HL-60/S4 (cell line): Measurements from ENCODE around the gene WWC2.

ENCODE experiments used
- in situ Hi-C: fragments of 300-500 bp; cut with MboI; formaldehyde crosslinking; loops from 2 replicates; pipeline ENCODE4 v1.14.3; 2022; ENCODE audit warnings: low sequenced_read_pairs

The WWC2 gene

DNA sequence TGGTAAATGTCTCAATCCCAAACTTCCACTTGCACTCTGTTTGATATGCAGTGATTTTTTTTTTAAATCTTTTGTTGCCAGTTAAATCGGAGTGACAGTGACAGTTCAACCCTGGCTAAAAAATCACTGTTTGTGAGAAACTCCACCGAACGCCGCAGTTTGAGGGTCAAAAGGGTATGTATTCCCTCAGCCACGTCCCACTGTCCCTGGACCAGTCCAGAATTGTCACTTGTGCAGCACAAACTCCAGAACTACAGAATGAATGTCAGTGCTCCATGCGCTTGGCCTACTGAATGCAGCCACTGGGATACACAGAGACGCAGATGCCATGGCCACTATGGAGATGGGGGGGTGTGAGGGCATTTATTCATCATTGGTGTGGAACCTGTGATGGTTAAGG lies 186.8 kb downstream of the WWC2 start:
- in situ Hi-C loops: no loop called here

DNA sequence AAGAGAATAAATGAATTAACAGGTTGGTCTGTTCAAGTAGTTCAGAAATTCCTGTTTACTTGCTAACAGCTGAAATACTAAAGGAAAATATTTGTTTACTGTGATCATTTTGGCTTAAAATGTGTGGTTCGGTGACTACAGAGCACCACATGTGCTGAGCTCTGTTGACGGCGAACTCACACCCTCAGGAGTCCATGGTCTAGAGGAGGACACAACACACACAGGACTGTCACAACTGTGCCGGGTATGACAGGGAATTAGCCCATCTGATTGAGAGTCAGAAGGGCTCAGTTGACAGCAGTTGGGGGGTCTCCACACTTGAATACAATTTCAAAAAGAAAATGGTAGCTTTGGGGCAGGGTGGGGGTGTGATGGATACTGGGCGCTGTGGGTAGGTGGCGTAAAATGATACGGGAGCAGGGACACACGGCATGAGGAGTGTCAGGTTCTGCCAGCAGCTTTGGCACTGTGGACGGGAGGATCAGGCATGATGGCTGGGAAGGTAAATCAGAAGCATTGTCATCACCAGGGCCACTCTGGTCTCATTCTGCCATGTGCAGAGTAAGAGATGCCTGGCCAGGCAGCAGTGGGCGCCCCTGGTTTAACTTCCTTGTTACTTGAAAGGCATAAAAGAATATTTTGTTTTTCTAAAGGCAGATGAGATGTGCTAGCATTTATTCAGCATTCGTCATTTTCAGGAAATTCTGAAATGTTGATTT lies 187.7 kb downstream of the WWC2 start:
- in situ Hi-C loops: no loop called here

DNA sequence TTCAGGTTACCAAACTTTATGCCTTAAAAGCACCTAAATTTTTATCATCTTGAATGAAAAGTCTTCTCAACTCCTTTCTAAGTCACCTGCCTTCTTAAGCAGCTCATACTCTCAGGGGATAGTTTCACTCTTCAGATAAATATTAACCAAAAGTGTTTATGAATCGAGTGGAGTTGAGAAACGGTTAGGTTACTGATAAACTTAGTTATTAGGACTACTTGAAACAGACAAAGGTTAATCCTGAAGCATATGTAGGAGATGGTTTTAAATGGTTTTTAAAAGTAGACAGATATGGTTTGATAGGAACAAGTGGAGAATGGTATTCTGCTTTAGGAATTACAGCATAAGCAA lies 188.2 kb downstream of the WWC2 start:
- in situ Hi-C loops: no loop called here

DNA sequence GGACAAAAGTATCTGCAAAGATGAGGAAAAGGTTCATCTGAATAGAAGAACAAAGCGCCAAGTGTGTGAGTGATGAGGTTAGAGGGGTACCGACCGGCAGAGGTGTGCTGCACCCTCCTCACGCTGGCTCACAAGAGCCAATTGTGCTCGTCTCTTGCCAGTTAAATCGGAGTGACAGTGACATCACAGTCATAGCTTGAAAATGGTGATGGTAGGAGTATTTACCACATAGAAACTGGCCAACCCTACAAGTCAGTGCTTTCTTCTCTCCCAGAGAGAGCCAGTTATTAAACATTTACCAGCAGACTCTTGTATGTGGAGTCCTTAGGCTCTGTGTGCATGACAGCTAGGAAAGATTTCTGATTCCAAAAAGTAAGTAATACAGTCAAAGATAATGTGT lies 188.6 kb downstream of the WWC2 start:
- in situ Hi-C loops: no loop called here

DNA sequence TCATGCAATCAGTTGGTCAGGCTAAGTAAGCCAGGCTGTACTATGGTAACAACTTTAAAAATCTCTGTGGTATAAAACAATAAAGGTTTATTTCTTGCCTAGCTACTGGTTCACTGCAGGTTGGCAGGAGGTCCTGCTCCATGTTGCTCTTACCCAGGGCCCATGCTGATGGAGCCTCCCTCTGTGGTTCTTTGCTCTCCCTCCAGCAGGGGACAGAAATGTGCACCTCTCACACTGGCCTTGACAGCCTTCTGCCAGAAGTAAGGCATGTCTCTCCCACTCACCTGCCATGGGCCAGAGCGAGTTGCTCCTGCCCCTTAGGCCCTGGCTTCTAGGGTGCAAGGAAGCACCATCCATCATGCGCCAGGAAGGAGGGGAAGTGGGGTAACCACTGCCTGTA lies 189.9 kb downstream of the WWC2 start:
- in situ Hi-C loops: no loop called here

DNA sequence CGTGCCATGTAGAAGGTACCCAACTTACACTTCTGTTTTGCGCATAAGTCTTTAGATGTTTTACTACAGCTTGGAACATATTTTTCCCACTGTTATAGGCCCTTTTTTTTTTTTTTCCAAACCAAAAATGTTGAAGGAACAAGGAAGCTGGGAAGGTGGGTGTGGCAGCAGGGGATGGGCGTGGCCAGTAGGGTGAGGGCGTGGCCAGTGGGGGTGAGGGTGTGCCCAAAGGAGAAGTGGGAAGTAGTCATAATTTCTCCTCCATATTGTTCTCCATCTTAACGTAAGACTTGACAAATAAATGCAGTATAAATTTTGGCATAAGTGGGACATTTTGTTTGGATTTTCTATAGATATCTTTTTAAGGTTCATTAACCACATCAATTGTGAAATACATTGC lies 190.6 kb downstream of the WWC2 start:
- in situ Hi-C loops: no loop called here

DNA sequence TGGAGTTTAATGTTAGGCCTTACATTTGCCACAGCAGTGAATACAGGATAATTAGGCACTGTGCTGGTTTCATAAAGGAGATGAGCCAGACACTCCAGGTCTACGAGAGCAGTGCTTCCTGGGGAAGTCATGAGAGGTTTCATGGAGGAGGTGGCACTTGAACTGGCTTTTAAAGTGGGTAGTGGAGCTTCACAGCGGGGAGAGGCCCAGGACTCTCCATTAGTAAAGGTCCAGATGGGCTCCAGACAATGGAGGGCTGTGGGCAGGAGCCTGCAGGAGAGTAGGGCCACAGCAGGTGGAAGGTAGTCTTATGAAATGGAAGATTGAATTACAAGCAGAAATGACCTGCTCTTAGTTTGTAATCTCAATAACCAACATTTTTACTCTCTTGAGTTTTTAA lies 192.0 kb downstream of the WWC2 start:
- in situ Hi-C loops: no loop called here

DNA sequence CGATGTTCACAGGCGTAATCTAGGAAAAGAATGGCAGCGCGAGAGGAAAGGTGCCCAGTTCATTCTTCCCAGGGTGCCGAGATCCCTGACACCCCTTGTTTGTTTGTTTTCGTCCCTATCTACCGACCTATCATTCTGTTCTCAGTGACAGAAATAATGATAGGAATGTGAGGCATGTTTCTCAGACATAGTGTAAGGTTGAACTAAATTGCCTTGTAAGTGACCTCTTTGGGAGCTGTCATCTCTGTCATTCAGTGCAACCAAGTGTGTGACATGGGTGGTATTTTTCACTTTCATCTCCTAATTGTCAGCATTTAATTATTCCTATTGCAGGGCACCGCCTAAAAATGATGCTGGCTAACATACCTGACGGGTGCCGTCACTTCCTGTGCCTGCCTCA lies 196.7 kb downstream of the WWC2 start:
- in situ Hi-C loops: no loop called here

DNA sequence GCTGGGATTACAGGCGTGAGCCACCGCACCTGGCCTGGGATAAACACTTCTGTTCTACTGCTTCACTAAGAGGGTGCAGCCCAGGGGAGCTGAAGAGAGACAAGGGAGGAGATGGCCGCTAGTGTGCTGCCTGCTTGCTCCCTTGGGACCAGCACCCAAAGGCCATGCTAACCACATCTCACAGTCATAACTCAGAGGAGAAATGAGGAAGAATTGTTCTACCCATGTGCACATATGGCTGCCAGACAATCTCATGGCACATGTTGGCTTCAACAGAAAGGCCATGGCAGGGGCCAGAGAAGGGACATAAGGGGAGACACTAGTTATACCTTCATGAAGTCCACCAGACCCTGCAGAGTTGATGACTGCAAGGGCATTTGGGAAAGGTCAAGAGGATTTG lies 198.6 kb downstream of the WWC2 start:
- in situ Hi-C loops: no loop called here

DNA sequence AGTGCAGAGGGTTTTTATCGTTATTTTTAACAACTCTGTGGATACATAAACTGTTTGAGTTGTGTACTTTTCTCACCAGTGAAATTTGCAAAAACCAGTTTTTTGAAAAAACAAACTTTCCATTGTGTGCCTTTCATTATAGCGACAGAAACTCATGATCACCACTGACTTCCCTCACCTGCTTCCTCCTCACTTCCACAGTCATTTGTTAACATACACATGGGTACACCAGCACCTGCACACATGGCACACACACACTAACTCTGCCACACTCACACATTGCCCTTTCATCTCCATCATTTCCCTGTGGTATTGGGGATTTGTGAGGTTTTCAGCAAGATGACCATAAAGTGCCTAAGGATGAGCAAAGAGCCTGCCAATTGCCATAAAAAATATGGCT lies 200.4 kb downstream of the WWC2 start:
- in situ Hi-C loops: no loop called here

DNA sequence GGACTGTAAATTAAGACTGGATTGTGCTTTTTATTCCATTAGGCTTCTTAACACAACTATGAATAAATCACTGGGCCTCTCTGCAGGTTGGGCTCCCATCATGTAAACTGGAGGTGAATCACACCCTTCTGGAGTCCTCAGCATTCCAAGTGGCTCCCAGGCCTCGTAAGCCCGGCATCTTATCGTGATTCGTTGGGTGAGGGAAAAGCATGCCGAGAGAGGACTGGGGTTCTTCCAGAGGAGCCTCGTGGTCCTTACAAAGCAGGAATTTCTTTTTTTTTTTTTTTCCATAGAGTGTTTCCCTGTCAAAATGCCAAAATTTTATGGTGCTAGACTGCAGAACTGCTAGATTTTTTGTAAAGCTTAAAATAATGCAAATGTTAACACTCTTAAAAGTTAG lies 201.0 kb downstream of the WWC2 start:
- in situ Hi-C loops: no loop called here

DNA sequence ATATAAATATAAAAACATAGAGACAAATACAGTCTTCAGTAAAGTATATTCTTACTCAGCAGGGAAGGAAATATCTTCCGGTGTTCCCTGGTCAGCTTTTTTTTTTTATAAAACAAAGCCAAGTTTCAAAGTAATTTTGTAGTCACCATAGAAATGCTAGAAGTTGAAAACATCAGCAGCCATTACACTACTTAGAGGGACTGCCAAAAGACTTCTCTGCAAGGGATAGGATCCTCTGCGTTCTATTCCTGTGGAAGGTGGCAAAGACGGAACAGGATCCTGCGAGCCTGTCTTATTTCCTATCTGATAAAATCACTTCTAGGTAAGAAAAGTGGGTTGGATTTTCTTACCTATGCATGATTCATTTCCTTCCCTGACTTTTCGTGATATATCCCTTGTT lies 201.6 kb downstream of the WWC2 start:
- in situ Hi-C loops: no loop called here

DNA sequence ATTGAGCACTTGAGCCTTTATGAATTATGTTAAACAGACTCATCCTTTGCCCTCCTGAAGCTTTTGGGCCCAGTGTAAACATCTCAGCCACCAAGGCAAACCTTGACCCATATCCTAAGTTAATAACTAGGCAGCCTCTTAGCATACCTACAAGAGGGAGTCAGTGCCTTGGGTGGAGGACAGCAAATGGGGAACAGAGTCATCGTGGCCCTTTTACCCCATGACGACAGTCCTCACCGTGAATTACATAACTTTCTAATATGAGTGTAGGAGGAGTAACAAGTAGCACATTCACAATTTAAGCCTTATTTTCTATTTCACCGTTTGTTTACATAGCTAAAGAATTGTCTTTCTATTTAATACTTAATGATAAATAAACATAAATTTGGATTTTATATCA lies 204.2 kb downstream of the WWC2 start:
- in situ Hi-C loops: no loop called here

DNA sequence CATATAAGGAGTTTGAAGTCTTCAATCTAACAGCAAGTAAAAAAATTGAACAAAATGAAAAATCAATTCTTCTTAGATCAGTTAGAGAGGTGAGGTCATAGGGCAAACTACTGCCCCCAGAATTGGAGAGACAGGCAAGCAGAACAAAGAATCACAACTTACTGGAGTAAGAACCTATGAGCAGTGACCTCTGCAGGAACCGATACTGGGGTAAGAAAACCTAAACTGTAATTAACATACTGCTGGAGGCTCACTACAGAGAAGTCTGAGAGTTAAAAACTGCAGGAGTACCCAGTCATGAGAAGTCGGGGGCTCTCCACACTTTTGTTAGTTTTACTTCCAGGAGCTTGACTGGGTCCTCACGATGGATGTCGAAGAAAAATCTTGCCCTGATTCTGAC lies 205.0 kb downstream of the WWC2 start:
- in situ Hi-C loops: no loop called here

DNA sequence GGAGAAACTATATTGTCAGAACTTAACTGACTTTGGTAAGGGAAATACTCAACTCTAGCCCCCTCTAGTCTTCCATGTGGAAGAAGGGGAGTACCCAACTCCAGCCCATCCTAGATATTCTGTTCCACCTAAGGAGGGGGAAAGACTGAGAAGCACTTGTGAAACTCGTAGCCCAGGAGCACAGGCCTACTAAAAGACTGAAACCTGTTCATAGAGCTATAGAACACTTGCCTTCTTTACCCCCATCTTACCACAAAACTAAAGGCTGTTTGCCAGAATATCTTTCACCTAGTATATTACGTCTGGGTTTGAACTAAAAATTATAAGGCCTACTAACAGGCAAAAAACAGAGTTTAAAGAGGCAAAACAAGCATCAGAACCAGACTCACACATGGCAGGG lies 205.5 kb downstream of the WWC2 start:
- in situ Hi-C loops: no loop called here

DNA sequence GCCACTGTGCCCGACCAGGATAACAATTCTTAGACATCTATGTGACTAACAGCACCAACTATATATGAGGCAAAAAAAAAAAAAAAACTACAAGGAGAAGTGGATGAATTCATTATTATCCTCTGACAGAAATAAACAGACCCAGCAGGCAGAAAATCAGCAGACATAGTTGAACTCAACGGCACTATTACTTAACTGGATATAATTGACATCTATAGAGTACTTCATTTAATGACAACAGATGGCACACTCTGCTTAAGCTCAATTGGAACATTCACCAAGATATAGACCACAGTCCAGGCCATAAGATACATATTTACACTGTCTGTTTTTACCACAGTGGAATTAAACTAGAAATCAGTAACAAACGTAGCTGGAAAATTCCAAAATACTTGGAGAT lies 207.8 kb downstream of the WWC2 start:
- in situ Hi-C loops: no loop called here

DNA sequence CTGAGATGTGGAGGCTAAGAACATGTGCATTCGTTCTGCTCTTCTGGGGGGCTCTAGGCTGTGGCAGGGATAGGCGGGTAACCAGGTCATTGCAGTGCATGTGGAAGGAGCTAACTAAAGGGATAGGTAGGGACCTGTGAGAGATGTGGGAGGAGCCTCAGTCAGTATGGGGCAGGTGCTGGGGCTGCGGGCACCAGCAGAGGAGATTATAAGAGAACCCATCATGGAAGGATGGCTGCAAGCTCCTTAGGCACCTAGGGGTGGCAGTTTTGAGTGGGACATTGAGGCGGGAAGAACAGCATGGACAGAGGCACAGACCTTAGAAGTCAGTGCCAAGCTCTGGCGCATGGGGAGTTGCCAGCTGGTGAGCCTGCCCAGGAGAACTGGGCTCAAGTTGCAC lies 213.8 kb downstream of the WWC2 start:
- in situ Hi-C loops: no loop called here

DNA sequence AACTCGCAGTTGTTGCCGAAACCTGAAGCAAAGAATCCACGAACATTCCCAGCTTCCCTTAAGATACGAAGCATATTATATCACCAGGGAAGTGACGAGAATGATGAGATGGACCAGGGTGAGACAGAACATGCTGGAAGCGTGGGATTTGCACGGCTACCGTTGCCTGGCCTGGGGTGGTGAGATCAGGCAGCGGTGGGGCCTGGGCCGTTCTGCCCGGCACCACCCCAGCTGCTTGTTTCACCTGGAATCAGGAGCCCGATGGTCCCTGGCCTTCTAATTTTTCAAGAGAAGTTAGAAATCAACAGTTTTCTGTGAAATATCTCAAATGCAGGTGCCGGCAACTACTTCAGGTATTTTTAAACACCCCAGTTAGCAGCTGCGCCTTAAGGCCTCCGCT lies 215.3 kb downstream of the WWC2 start:
- in situ Hi-C loops: no loop called here

DNA sequence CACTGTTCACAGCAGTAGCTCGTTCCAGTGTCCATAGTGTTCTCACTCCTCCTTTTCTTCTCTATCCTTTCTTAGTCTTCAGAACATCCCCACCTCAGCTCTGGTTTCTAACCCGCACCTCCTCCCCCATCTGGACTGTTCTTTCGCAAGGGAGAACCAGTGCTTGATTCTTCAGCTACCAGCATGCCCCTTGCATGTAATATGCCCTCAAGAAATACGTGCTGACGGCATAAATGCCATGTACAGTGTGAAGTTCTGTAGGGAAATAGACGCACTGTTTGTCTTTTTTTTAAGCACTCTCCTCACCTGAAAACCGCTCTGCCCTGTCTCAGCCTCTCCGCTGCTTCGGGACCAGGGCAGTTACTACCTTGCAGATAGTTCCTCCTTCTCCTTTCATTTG lies 215.7 kb downstream of the WWC2 start:
- in situ Hi-C loops: no loop called here

DNA sequence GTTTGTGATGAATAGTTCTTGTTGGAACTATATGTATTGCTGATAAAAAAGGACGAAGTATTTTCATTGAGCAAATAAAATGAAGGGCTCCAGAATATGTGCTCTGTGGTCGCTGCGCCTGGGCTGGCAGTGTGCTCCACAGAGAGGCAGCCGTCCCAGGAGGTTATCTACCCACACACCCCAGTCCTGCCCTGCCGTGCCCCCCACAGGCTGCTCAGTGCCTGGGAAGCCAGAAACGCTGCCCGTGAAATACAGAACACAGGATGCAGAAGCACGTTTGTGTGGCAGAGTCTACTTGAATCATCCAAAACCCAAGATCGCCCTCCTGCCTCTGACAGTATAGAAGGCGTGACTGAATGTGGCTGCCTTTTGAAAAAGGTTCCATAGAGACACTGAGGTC lies 219.6 kb downstream of the WWC2 start:
- in situ Hi-C loops: no loop called here

DNA sequence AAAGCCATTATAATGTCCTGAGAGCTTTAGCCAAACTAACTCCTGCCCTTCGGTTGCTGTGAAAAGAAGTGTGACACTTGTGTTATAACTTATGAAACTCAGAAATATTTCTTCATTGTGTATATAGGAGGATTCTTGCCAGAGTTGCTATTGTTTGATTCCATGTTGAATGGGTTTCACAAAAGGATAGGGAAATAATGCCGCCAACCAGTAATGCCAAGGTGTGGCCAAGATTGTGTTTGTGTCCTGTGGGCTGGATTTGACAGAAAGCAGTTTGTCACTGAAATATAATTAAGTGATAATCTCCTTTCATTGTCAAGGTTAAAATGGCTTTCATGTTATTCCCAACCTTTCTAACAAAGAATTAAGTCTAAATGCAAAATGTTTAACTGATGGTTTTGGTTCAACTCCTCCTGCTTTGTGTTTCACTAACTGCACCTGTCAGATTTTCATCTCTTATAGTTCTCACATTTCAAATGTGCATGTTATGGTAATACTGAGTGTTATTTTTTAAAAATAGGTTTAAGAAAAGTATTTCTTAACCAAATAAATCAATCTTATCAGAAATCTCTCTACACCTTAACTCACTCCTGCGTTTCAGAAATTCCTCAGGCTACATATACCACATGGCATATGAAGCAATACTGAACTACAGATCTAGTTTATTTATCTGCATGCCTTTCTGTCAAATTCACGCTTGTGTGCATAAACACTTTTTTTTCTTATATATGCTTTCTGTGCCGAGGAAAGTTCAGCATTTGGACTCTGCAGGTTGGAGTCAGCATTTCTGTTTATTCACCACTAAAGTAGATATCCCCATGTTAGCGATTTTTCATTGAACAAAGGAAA lies 221.4 kb downstream of the WWC2 start, which contains the start of gene CLDN22:
TSS of gene CLDN22 (minus strand) at position 66 of the 849 bp plus-strand sequence. CDS start at position 8, 58 bp downstream.
- in situ Hi-C loops: no loop called here

DNA sequence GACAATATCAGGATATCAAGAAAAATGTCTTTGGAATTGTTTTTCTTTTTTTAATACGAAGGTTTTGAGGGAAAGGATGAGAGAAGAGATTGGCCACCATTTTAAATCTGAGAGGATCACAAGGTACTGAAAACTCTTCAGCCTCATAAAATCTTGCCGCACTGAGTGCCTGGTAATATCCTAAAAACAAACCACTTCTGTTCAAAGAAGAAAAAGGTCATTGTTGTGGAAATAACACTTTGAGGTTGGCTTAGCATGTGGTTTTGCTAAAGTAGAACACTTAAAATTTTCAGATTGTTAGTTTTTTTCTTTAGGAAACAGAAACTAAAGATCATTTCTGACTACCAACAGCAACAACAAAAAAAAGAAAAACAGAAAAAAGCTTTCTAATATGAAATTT lies 222.0 kb downstream of the WWC2 start:
- in situ Hi-C loops: no loop called here

DNA sequence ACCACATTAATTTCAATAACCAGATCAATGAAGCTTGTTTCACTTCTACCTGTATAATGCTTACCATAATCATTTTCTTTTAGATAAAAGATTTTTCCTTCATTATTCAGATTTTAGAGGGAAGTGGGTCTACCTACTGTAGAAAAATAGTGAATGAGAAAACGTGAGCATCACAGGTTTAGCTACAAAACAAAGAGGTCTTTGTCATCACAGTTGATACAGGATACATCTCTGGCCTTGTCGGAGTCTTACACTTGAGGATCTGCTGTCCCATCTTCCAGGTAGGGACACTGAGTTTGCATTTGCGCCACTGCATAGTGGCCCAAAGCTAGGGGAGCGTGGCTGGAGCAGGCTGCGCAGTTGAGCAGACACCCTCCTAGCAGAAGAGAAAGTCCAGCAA lies 222.5 kb downstream of the WWC2 start:
- in situ Hi-C loops: no loop called here
